Fibroblast of lung (primary cell): Measurements from ENCODE around the gene C1QTNF8. TPM values are rescaled to one million over a fixed set of nuclear protein-coding genes. Genes with fewer than 3 reads are reported as not detected.

ENCODE experiments used
- DNase-seq, 2 donors: peaks; one replicate each; pipeline versions ENCODE4 v3.0.0 to v3.0.0-alpha.2; 2010; ENCODE audit warnings: low read depth in 2 of 2
- H2AFZ ChIP-seq: 2 replicates; pipeline ENCODE4 v1.5.1; 2012; ENCODE audit warnings: low read length, control low read depth, inconsistent platforms
- H3K27ac ChIP-seq: 2 replicates; pipeline ENCODE4 v1.5.1; 2011; ENCODE audit warnings: low read length, control low read depth; ENCODE audit not compliant: insufficient read depth
- H3K27me3 ChIP-seq: 2 replicates; pipeline ENCODE4 v1.5.1; 2011; ENCODE audit warnings: mild to moderate bottlenecking, low read length; ENCODE audit not compliant: control insufficient read depth, insufficient read depth
- H3K36me3 ChIP-seq: 2 replicates; pipeline ENCODE4 v1.5.1; 2011; ENCODE audit warnings: low read length; ENCODE audit not compliant: control insufficient read depth, insufficient read depth
- H3K4me1 ChIP-seq: 2 replicates; pipeline ENCODE4 v1.5.1; 2011; ENCODE audit warnings: low read length; ENCODE audit not compliant: control insufficient read depth, insufficient read depth; ENCODE audit errors: extremely low read depth
- H3K4me2 ChIP-seq: 2 replicates; pipeline ENCODE4 v1.5.1; 2011; ENCODE audit warnings: low read length, control low read depth; ENCODE audit not compliant: insufficient read depth; ENCODE audit errors: extremely low read depth
- H3K4me3 ChIP-seq, 4 experiments: fragments of 200-600 bp in 1 of 4; sonication (generic) in 1 of 4; replicated peaks in 1 of 4; 2 replicates each; pipeline ENCODE4 v1.5.1; 2011 to 2016; ENCODE audit warnings: low read length in 4 of 4, low read depth in 3 of 4, mild to moderate bottlenecking in 3 of 4, control low read depth in 2 of 4, inconsistent platforms in 1 of 4, mixed read lengths in 1 of 4; ENCODE audit not compliant: insufficient read depth in 1 of 4; ENCODE audit errors: control extremely low read depth in 1 of 4
- H3K79me2 ChIP-seq: 2 replicates; pipeline ENCODE4 v1.5.1; 2012; ENCODE audit warnings: mild to moderate bottlenecking, low read length, inconsistent platforms; ENCODE audit not compliant: control insufficient read depth, insufficient read depth
- H3K9ac ChIP-seq: 2 replicates; pipeline ENCODE4 v1.5.1; 2011; ENCODE audit warnings: mild to moderate bottlenecking, low read length, control low read depth; ENCODE audit not compliant: insufficient read depth
- H3K9me3 ChIP-seq: 2 replicates; pipeline ENCODE4 v1.5.1; 2012; ENCODE audit warnings: low read depth, low read length; ENCODE audit not compliant: control insufficient read depth, insufficient read depth
- H4K20me1 ChIP-seq: 2 replicates; pipeline ENCODE4 v1.5.1; 2011; ENCODE audit warnings: low read length; ENCODE audit not compliant: control insufficient read depth, insufficient read depth; ENCODE audit errors: extremely low read depth
- CTCF ChIP-seq, 2 donors: IDR thresholded peaks in 1 of 2; conservative IDR thresholded peaks in 1 of 2; 1 replicate in 1 of 2; 2 replicates in 1 of 2; pipeline ENCODE4 v1.5.1; 2011 to 2012; ENCODE audit warnings: low read length in 2 of 2, control low read depth in 1 of 2, inconsistent platforms in 1 of 2, low read depth in 1 of 2, mild to moderate bottlenecking in 1 of 2
- EZH2 ChIP-seq: IDR thresholded peaks from 2 replicates; pipeline ENCODE4 v1.5.1; 2012; ENCODE audit warnings: low read length, control low read depth, mild to moderate bottlenecking; ENCODE audit errors: missing control alignments
- polyA plus RNA-seq, 2 donors: library from polyadenylated mRNA; depleted of rRNA in 1 of 2; stranded (reverse) in 1 of 2; unstranded in 1 of 2; fragments of >200 nt; gene quantifications; 2 replicates each; pipeline ENCODE4 v1.2.1, GENCODE V29; 2011 to 2012; ENCODE audit warnings: missing spikeins in 1 of 2
- total RNA-seq: library from RNA; depleted of rRNA; stranded (reverse); fragments of >200 nt; gene quantifications from 2 replicates; pipeline ENCODE4 v1.2.1, GENCODE V29; 2014

C1QTNF8 gene
- total and polyA plus RNA-seq, 2 donors (not counting 1 experiment from before 2014, with no cell fraction given) = not detected

- Histone ChIP-seq H3K27ac (no peak overlapping the region), H3K4me3 (no peak overlapping the region), H3K9me3 (no peaks in the 10 kb centered on the region), H4K20me1 (no peaks in the 10 kb centered on the region), H3K36me3 (no peaks in the 10 kb centered on the region), H3K4me2 (no peak overlapping the region), H3K79me2 (no peaks in the 10 kb centered on the region), H2AFZ (no peak overlapping the region), H3K4me1 (no peaks in the 10 kb centered on the region), H3K27me3 (no peaks in the 10 kb centered on the region), H3K9ac (no peak overlapping the region)
- TF ChIP-seq CTCF (conservative IDR thresholded peaks at IDR 0.05 in 1 of 2, IDR thresholded peaks at IDR 0.05 in 1 of 2; ENCODE audit: low read depth in 1 of 2, low read length in 2 of 2) (no peak), EZH2 (no peak)
- DNase-seq = peak; percentile 5 to 74
Measured at GRCh38 chr16:1137604-1138003, 41.6 kb upstream of the C1QTNF8 start.

GRCh38 chr16:1135459-1135825 lies 39.4 kb upstream of the C1QTNF8 start:
- H2AFZ ChIP-seq = no peak overlapping the region
- no peaks in the 10 kb centered on the region for H3K79me2 ChIP-seq
- no peak overlapping the region for H3K4me3 ChIP-seq
- H3K9me3 ChIP-seq = no peaks in the 10 kb centered on the region
- no peak overlapping the region for H3K27ac ChIP-seq
- no peak for DNase-seq
- no peaks in the 10 kb centered on the region for H3K36me3 ChIP-seq
- no peak for TF ChIP-seq CTCF (conservative IDR thresholded peaks at IDR 0.05 in 1 of 2, IDR thresholded peaks at IDR 0.05 in 1 of 2; ENCODE audit: low read depth in 1 of 2, low read length in 2 of 2)
- TF ChIP-seq EZH2 = no peak
- H3K9ac ChIP-seq = no peak overlapping the region
- H4K20me1 ChIP-seq = no peaks in the 10 kb centered on the region
- no peaks in the 10 kb centered on the region for H3K27me3 ChIP-seq
- H3K4me1 ChIP-seq = no peaks in the 10 kb centered on the region
- H3K4me2 ChIP-seq = no peak overlapping the region

GRCh38 chr16:1134776-1135458 lies 38.9 kb upstream of the C1QTNF8 start:
- Histone ChIP-seq H3K27ac (no peak overlapping the region), H3K4me3 (no peak overlapping the region), H3K4me1 (no peaks in the 10 kb centered on the region), H4K20me1 (no peaks in the 10 kb centered on the region), H3K36me3 (no peaks in the 10 kb centered on the region), H3K9me3 (no peaks in the 10 kb centered on the region), H3K27me3 (no peaks in the 10 kb centered on the region), H2AFZ (no peak overlapping the region), H3K4me2 (no peak overlapping the region), H3K79me2 (no peaks in the 10 kb centered on the region), H3K9ac (no peak overlapping the region)
- TF ChIP-seq EZH2 (no peak), CTCF (conservative IDR thresholded peaks at IDR 0.05 in 1 of 2, IDR thresholded peaks at IDR 0.05 in 1 of 2; ENCODE audit: low read depth in 1 of 2, low read length in 2 of 2) (no peak)
- no peak for DNase-seq
